Stimulated activated naive CD8-positive, alpha-beta T cell treated with anti-CD3 and anti-CD28 coated beads, Interleukin-15, amount 100 ng/mL, for 72 hours (primary cell): Measurements from ENCODE around the gene TEX14.
"Not testable (repeated sequence)": the region's sequence is repeated elsewhere in the genome, so short reads cannot be mapped to it uniquely, and the experiment has no call there.

Experiments
- ATAC-seq: fragments of 150-1000 bp; cut with Tn5 transposase; 2 replicates; pipeline ENCODE4 v1.10.0; 2021; ENCODE audit warnings: mild to moderate bottlenecking, moderate library complexity
- DNase-seq, 2 donors: peaks; one replicate each; pipeline ENCODE4 v3.0.0; 2021 to 2022
- H3K27ac Mint-ChIP-seq, 2 donors: one replicate each; pipeline ENCODE4 v1.8.0; 2022; ENCODE audit warnings: mild to moderate bottlenecking in 2 of 2, mixed read lengths in 2 of 2, moderate library complexity in 2 of 2
- H3K27me3 Mint-ChIP-seq: one replicate; pipeline ENCODE4 v1.8.0; 2022; ENCODE audit warnings: mixed read lengths
- H3K4me1 Mint-ChIP-seq: one replicate; pipeline ENCODE4 v1.8.0; 2022; ENCODE audit warnings: mild to moderate bottlenecking, mixed read lengths
- H3K4me3 Mint-ChIP-seq, 2 donors: one replicate each; pipeline ENCODE4 v1.8.0; 2022; ENCODE audit warnings: mild to moderate bottlenecking in 2 of 2, mixed read lengths in 2 of 2, moderate library complexity in 1 of 2
- H3K9me3 Mint-ChIP-seq, 2 donors: one replicate each; pipeline ENCODE4 v1.8.0; 2022; ENCODE audit warnings: mixed read lengths in 2 of 2

Gene TEX14

DNA sequence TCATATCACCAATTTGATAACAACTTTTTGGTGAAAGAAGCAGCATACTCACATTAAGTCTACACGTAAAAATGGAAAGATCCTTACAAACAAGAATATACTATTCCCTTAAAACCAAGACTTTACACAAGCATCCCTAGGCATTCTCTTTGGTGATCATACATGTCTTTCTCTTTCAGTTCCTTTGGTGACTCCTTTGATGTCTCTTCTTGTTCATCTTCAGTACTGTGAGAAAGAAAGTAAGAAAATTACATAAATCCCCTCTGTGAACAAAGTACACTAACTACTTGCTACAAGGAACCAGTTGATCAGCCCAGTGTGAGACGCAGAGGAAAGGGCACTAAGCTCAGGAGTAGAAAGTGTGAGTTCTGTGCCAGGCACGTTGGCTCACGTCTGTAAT lies 117.8 kb downstream of the TEX14 start:
- Mint-ChIP-seq H3K4me1 (peaks cover 5% of the 10 kb centered on the region), H3K27me3 (no peaks in the 10 kb centered on the region), H3K4me3 (no peak overlapping the region), H3K9me3 (no peaks in the 10 kb centered on the region), H3K27ac (no peak overlapping the region)
- DNase-seq (no peak), ATAC-seq (no peak)

DNA sequence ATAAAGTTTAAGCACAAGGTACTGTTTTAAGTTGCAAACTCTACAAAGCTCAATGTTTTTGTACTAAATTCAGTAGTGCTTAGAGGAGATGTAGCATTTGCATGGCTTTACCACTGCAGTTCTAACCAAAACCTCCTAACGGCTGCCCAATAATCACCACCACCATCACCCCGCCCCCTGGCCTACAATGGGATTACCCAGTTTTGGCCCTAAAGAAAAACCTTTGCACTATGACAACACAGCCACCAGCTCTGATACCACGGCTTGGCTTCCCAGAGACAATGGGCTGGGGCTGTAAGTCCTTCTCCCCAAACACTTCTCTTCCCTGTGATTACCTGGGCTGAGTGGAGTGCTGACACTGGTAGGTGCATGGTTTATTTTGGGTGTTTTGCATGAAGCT lies 119.0 kb downstream of the TEX14 start:
- ATAC-seq (no peak), DNase-seq (no peak)
- no peak overlapping the region for H3K27ac Mint-ChIP-seq
- peaks cover 5% of the 10 kb centered on the region for H3K4me1 Mint-ChIP-seq
- H3K4me3 Mint-ChIP-seq: no peak overlapping the region
- no peaks in the 10 kb centered on the region for H3K9me3 Mint-ChIP-seq
- H3K27me3 Mint-ChIP-seq: no peaks in the 10 kb centered on the region

DNA sequence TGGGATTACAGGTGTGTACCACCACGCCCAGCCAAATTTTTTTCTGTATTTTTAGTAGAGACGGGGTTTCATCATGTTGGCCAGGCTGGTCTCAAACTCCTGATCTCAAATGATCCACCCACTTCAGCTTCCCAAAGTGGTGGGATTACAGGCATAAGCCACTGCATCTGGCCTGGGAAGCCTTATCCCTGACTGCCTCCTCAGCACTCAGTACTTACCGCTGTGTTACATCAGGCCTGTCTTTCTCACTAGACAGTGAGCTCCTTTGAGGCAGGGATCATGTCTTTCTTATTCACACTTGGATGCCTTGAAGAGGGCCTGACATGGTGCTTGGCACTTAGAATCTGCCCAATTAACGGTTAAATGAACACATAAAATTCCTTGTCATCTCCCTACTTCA lies 121.1 kb downstream of the TEX14 start:
- no peak overlapping the region for H3K27ac Mint-ChIP-seq
- no peaks in the 10 kb centered on the region for H3K9me3 Mint-ChIP-seq
- no peak for DNase-seq
- peaks cover 5% of the 10 kb centered on the region for H3K4me1 Mint-ChIP-seq
- no peaks in the 10 kb centered on the region for H3K27me3 Mint-ChIP-seq
- ATAC-seq: no peak
- no peak overlapping the region for H3K4me3 Mint-ChIP-seq

DNA sequence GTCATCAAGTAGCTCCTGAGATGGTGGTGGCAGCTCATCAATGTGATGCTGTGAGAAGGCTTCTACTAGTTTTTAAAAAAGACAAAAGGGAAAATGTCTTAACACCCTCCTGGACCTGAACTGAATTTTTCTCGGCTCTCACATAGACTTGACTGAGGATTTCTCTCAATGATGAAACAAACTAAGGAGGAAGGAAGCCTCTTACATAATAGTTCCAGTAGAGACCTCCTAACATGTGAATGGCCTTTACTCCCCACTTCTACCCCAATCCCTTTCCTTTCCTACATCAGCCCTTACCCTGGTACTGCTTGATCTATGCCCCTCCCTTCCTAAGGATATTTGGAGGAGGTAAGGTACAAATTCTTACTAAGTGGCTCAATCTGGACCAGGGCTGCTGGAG lies 122.6 kb downstream of the TEX14 start:
- Mint-ChIP-seq H3K27me3 (no peaks in the 10 kb centered on the region), H3K4me3 (no peak overlapping the region), H3K27ac (no peak overlapping the region), H3K9me3 (no peaks in the 10 kb centered on the region), H3K4me1 (peaks cover 1% of the 10 kb centered on the region)
- ATAC-seq (no peak), DNase-seq (no peak)

DNA sequence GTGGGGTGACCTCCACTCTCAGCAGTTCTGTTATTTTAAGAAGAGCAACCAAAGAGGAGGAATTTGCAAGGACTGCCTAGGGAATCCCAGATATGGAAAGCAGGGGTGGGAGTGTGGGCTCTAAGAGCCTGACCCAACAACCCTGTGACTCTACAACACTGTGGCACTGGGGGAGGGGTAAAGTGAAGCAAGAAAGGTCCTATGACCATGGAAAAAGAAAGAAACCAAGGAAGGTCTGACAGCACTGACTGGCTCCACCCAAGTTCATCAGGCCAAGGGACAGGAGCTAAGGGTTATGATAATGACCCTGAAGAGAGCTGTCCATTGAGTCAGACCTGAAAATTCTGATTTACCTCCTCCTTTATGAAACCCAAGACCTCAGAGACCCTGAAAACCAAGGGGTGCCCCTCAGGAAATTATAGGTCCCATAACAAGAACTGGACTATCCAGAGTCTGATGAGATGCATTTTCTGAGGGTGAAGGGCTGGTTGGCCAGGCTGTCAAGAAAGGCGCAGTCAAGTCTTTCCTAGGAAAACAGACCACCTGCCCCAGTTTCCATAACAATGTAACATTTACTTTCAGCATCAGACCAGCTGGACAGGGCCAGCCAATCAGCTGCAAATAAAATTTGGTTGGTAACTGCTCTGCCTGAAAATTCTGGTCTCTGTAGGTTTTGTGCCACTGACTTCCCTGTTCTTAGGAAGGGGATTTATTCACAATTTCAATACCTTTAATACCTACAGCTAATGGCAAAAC lies 123.6 kb downstream of the TEX14 start:
- no peak overlapping the region for H3K4me3 Mint-ChIP-seq
- H3K9me3 Mint-ChIP-seq: no peaks in the 10 kb centered on the region
- H3K27me3 Mint-ChIP-seq: no peaks in the 10 kb centered on the region
- ATAC-seq (no peak), DNase-seq (no peak)
- no peak overlapping the region for H3K27ac Mint-ChIP-seq
- H3K4me1 Mint-ChIP-seq: peaks cover 10% of the 10 kb centered on the region

DNA sequence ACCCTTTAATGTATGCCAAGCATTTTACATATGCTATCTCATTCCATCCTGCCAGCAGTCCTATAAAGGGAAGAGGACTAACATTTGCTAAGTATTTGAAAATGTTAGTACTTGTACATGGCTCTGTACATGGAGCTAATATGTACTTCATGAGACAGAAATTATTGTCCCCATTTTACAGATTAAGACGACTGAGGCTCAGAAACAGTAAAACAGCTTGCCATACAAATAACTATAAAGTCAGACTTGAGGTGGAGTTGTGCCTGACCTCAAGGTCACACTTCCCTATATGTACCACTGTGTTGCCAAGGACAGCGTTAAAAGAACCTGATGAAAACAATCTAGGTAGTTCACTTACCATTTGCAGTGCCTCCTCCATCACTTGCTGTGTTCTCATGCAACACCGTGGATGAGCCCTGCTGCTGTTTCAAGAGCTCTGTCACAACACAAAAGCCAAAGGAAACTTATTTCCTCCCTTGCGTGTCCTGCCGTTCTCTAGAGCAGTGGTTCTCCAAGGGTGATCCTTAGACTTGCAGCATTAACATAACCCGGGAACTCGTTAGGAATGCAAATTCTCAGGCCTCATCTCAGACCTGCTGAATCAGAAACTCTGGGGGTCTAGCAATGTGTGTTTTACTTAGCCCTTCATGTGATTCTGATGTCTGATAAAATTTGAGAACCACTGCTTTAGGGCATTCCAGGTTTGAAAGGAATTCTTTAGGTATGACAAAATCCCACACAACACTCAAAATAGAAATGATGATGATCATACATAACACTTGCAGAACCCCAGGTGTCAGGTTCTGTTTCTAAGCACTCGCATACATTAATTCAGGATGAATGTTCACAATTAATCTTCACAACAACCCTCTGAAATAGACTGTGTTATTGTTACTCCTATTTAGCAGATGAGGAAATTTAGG lies 126.2 kb downstream of the TEX14 start:
- H3K4me1 Mint-ChIP-seq: peaks cover 10% of the 10 kb centered on the region
- no peak for ATAC-seq
- no peak overlapping the region for H3K4me3 Mint-ChIP-seq
- no peaks in the 10 kb centered on the region for H3K27me3 Mint-ChIP-seq
- no peak for DNase-seq
- no peak overlapping the region for H3K27ac Mint-ChIP-seq
- no peaks in the 10 kb centered on the region for H3K9me3 Mint-ChIP-seq

DNA sequence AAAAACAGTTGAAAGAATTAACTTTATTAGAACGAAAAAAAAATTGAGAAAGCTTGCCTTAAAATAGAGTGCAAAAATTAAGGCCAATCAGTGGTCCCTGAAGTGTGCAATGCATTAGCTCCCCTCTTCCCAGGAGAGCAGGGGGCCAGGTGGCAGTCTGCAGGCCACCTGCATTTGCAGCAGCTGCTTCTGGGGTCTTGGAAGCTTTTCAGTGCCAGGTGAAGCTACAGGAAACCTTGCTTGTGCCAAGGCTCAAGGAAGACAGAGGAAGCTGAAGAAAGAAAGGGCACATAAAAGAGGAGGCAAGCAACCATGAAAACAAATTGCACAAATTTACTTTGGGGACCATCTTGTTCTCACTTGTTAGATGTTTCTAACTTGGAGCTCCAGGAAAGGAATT lies 126.9 kb downstream of the TEX14 start:
- no peak for ATAC-seq
- no peaks in the 10 kb centered on the region for H3K27me3 Mint-ChIP-seq
- no peaks in the 10 kb centered on the region for H3K9me3 Mint-ChIP-seq
- no peak for DNase-seq
- H3K27ac Mint-ChIP-seq: no peak overlapping the region
- H3K4me1 Mint-ChIP-seq: peaks cover 10% of the 10 kb centered on the region
- no peak overlapping the region for H3K4me3 Mint-ChIP-seq

DNA sequence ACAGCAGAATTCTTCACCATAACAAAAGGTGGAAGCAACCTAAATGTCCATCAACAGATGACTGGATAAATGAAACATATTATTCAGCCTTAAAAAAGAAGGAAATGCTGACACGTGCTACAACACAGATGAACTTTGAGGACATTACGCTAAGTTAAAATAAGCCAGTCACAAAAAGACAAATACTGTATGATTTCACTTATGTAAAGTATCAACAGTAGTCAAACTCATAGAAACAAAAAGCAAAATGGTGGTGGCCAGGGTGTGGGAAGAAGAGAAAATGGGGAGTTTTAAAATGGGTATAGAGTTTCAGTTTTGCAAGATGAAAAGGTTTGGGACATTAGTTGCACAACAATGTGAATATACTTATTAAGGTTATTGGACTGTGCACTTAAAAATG lies 127.6 kb downstream of the TEX14 start:
- Mint-ChIP-seq H3K4me3 (no peak overlapping the region), H3K27me3 (no peaks in the 10 kb centered on the region), H3K27ac (no peak overlapping the region), H3K4me1 (peaks cover 10% of the 10 kb centered on the region), H3K9me3 (no peaks in the 10 kb centered on the region)
- no peak for ATAC-seq
- no peak for DNase-seq

DNA sequence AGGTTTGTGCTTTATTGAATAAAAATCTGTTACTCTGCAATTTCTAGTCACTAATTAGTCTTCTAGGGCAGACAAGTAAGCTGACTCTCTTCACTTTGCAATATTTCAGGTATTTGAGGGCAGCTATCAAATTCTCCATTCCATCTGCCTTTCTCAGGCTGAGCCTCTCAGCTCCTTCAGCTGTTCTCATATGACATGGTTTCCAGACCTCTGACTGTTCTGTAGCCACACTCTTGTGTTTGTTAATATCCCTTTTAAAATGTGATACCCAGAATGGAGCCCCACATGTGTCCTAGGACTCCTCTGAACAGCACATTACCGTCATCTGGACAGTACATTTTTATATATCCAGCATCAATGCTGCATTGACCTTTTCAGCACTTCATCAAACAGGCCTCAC lies 131.3 kb downstream of the TEX14 start:
- no peaks in the 10 kb centered on the region for H3K27me3 Mint-ChIP-seq
- ATAC-seq (no peak), DNase-seq (no peak)
- no peaks in the 10 kb centered on the region for H3K9me3 Mint-ChIP-seq
- peaks cover 17% of the 10 kb centered on the region for H3K4me1 Mint-ChIP-seq
- no peak overlapping the region for H3K4me3 Mint-ChIP-seq
- no peak overlapping the region for H3K27ac Mint-ChIP-seq

DNA sequence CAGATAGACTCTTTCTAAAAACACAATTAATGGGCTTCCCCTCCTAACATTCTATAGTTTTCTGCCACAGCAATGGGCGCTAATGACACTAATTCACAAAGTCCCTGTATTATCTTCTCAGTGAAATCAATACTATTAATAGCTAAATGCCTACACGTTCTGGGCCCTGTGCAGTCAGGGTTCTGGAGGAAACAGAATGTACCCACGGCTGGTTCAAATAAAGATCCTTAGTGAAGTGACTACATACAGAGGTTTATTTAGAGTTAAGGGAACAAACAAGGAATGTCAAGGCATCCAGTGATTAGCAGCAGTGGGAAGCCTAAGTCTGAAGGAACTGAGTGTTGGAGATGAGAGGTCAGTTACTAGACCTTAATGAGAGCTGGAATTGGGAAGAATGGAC lies 133.9 kb downstream of the TEX14 start:
- Mint-ChIP-seq H3K27ac (no peak overlapping the region), H3K4me1 (peaks cover 8% of the 10 kb centered on the region), H3K4me3 (no peak overlapping the region), H3K9me3 (no peaks in the 10 kb centered on the region), H3K27me3 (no peaks in the 10 kb centered on the region)
- no peak for DNase-seq
- ATAC-seq: no peak

DNA sequence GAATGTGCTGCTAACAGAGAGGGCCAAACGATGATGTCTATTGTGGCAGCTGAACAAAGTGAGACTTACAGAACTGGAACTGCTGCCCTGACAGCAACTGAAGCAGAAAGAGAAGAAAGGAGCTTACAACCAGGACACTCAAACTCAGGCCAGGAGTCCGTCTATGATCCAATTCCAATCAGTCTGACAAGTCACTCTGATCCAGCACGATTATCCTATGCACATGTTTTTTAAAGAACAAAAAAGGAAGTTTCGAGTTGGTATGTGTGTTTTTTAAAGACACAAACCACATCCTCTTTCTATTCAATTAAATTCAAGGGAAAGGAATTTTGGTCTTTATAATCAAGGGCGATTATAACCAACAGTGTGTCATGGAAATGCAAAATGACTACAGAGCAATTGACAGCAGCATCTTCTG lies 135.0 kb downstream of the TEX14 start:
- ATAC-seq: no peak
- H3K27me3 Mint-ChIP-seq: no peaks in the 10 kb centered on the region
- H3K27ac Mint-ChIP-seq: no peak overlapping the region
- H3K4me3 Mint-ChIP-seq: no peak overlapping the region
- H3K4me1 Mint-ChIP-seq: peaks cover 8% of the 10 kb centered on the region
- no peaks in the 10 kb centered on the region for H3K9me3 Mint-ChIP-seq
- DNase-seq: no peak

DNA sequence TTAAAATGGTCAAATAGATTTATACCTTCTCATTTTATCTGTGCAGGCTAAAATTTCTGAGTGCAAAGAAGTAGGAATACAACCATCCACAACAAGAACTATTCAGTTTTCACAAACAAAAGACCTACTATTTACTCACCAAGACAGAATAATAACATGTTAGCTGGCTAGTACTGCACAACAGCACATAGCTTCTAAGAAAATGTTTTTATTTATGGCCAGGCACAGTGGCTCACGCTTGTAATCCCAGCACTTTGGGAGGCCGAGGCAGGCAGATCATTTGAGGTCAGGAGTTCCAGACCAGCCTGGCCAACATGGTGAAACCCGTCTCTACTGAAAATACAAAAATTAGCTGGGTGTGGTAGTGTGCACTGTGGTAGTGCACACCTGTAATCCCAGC lies 136.7 kb downstream of the TEX14 start:
- not testable (repeated sequence) for DNase-seq, H3K27me3 Mint-ChIP-seq, ATAC-seq, H3K27ac Mint-ChIP-seq, H3K9me3 Mint-ChIP-seq, H3K4me1 Mint-ChIP-seq, H3K4me3 Mint-ChIP-seq

DNA sequence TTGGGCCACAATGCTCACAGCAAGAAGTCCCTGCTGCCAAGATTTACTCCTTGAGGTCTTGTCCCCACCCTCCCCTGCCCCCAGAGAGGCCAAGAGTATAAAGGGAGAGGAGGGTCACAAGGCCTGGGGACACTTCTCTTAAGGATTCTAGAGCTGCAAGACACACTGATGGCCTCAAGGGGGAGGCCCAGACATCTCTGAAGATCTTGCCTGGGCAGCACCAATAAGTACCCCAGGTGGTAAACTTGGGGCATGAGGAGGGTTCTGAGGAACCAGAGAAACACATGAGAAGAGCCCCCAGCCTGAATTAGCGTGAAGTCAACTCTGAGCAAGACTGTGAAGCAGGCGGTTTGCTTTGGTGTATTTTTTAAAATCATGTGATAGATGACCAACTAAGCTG lies 150.6 kb downstream of the TEX14 start:
- no peak overlapping the region for H3K4me3 Mint-ChIP-seq
- peak; percentile 73 for ATAC-seq
- no peaks in the 10 kb centered on the region for H3K4me1 Mint-ChIP-seq
- H3K27ac Mint-ChIP-seq: no peak overlapping the region
- H3K9me3 Mint-ChIP-seq: no peaks in the 10 kb centered on the region
- H3K27me3 Mint-ChIP-seq: peaks cover 6% of the 10 kb centered on the region
- DNase-seq: no peak

DNA sequence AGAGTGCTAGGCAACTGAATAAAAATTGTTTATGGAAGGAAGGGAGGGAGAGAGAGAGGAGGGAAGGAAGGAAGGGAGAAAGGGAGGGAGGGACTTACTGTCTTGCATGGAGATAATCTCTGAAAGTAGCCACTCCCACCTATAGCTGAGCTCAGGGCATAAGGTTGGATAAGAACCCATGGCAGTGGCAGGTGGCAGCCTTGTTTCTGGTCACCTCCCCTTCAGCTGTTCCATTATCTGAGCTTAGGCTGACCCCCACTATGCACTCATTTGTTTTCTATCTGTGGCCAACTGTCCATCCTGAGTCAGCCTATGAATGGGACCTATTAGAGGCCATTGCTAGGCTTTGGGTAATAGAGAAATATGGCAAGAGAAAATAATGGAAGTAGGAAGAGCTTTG lies 152.1 kb downstream of the TEX14 start:
- no peaks in the 10 kb centered on the region for H3K9me3 Mint-ChIP-seq
- H3K4me3 Mint-ChIP-seq: no peak overlapping the region
- DNase-seq (no peak), ATAC-seq (no peak)
- H3K27me3 Mint-ChIP-seq: peaks cover 21% of the 10 kb centered on the region
- H3K27ac Mint-ChIP-seq: no peak overlapping the region
- H3K4me1 Mint-ChIP-seq: no peaks in the 10 kb centered on the region

DNA sequence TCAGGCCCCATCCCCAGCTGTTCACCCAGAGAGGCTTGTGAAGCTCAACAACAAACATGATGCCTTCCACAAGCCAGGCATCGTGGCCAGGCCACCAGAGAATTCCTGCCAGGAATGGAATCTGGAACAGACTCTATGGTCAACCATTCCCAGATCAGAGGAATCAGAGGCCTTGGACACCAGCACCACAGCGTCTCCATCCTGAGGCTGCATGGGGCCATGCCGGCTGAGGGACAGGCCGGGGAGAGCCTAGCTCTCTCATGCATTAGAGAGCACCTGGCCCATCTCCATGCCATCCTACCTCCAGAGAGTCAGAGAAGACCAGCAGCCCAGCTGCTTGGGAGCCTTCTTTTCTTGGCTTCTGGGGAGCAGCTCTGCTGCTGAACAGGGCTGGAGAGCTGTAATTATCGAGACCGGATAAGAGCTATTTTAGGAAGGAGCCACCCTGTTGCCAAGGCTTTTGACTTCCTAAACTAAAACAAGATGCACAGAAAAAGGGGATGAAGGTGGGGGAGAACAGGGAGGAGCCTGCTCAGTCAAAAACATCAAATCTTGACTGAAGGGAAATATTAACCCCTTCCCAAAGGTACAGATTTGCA lies 152.9 kb downstream of the TEX14 start:
- H3K4me3 Mint-ChIP-seq: no peak overlapping the region
- H3K27ac Mint-ChIP-seq: no peak overlapping the region
- no peaks in the 10 kb centered on the region for H3K9me3 Mint-ChIP-seq
- ATAC-seq (no peak), DNase-seq (no peak)
- no peaks in the 10 kb centered on the region for H3K4me1 Mint-ChIP-seq
- H3K27me3 Mint-ChIP-seq: peaks cover 29% of the 10 kb centered on the region

DNA sequence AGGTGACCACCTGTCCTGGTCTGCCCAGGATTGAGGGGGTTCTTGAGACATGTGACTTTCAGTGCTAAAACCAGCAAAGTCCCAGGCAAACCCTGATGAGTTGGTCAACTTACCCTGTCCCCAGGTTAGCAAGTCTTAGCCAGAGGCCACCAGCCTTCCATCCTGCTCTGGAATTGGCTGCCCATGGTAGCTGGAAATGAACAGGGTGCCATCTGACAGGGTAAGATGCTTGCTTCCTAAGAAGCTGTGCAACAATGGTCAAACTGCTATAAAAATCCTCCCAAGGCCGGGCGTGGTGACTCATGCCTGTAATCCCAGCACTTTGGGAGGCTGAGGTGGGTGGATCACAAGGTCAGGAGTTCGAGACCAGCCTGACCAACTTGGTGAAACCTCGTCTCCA lies 154.6 kb downstream of the TEX14 start:
- no peaks in the 10 kb centered on the region for H3K9me3 Mint-ChIP-seq
- peaks cover 3% of the 10 kb centered on the region for H3K4me1 Mint-ChIP-seq
- no peak for DNase-seq
- H3K27ac Mint-ChIP-seq: no peak overlapping the region
- ATAC-seq: no peak
- H3K4me3 Mint-ChIP-seq: no peak overlapping the region
- H3K27me3 Mint-ChIP-seq: peaks cover 46% of the 10 kb centered on the region
